OCI-LY3 (cell line): Measurements from ENCODE around the gene PCGF6.

Source experiments
- H2AFZ ChIP-seq: fragments of 200-600, 300-600 bp; shearing (Covaris generic); 2 replicates; pipeline ENCODE4 v1.6.0; 2014; ENCODE audit warnings: antibody characterized with exemption, low read depth, low read length
- H3K27ac ChIP-seq: fragments of 200-600, 300-600 bp; sonication (generic); 2 replicates; pipeline ENCODE4 v1.5.1; 2014; ENCODE audit warnings: mild to moderate bottlenecking, low read length, moderate library complexity, mixed read lengths
- H3K27me3 ChIP-seq: fragments of 200-600, 300-600 bp; sonication (generic); 2 replicates; pipeline ENCODE4 v1.6.1; 2014; ENCODE audit warnings: low read depth, low read length, mixed read lengths
- H3K36me3 ChIP-seq: fragments of 200-600, 300-600 bp; sonication (generic); replicated peaks from 2 replicates; pipeline ENCODE3; 2014; ENCODE audit warnings: low read depth, low read length, mixed read lengths
- H3K4me1 ChIP-seq: fragments of 300-600, 200-600 bp; sonication (generic); 2 replicates; pipeline ENCODE4 v1.6.1; 2014; ENCODE audit warnings: low read length, mixed read lengths
- H3K4me2 ChIP-seq: fragments of 200-600, 300-600 bp; sonication (generic); 2 replicates; pipeline ENCODE4 v1.6.1; 2014; ENCODE audit warnings: low read length, mixed read lengths
- H3K4me3 ChIP-seq: fragments of 300-600, 200-600 bp; sonication (generic); 2 replicates; pipeline ENCODE4 v1.5.1; 2014; ENCODE audit warnings: antibody characterized with exemption, mild to moderate bottlenecking, low read length, moderate library complexity
- H3K79me2 ChIP-seq: fragments of 300-600, 200-600 bp; shearing (Covaris generic); 2 replicates; pipeline ENCODE4 v1.6.1; 2014; ENCODE audit warnings: mild to moderate bottlenecking, low read length, mixed read lengths
- H3K9ac ChIP-seq: fragments of 300-600, 200-600 bp; shearing (Covaris generic); 2 replicates; pipeline ENCODE4 v1.6.0; 2014; ENCODE audit warnings: mild to moderate bottlenecking, low read length, moderate library complexity
- H3K9me3 ChIP-seq: fragments of 200-600, 300-600 bp; shearing (Covaris generic); 2 replicates; pipeline ENCODE4 v1.6.1; 2014; ENCODE audit warnings: low read length, mixed read lengths; ENCODE audit not compliant: insufficient read depth
- H4K20me1 ChIP-seq: fragments of 200-600, 300-600 bp; sonication (generic); 2 replicates; pipeline ENCODE4 v1.6.1; 2016; ENCODE audit warnings: low read length, mixed read lengths; ENCODE audit not compliant: insufficient read depth
- CTCF ChIP-seq: fragments of 200-600, 300-600 bp; sonication (generic); IDR thresholded peaks from 2 replicates; pipeline ENCODE4 v1.5.1; 2014; ENCODE audit warnings: antibody characterized with exemption, low read length, low read depth
- EZH2phosphoT487 ChIP-seq: fragments of 200-600 bp; shearing (Covaris generic); IDR thresholded peaks from 2 replicates; pipeline ENCODE4 v1.6.1; 2018; ENCODE audit warnings: antibody characterized with exemption, mixed run types, low read depth

The PCGF6 gene

GRCh38 chr10:103316087-103316486, 34.9 kb downstream of the PCGF6 start:
- no peaks in the 10 kb centered on the region for H4K20me1 ChIP-seq
- H3K36me3 ChIP-seq = peaks cover 3% of the 10 kb centered on the region
- no peak for TF ChIP-seq EZH2phosphoT487
- TF ChIP-seq CTCF = no peak
- no peak overlapping the region for H2AFZ ChIP-seq
- H3K79me2 ChIP-seq = no peaks in the 10 kb centered on the region
- H3K4me1 ChIP-seq = no peaks in the 10 kb centered on the region
- H3K4me3 ChIP-seq = no peak overlapping the region
- no peaks in the 10 kb centered on the region for H3K27me3 ChIP-seq
- H3K4me2 ChIP-seq = no peak overlapping the region
- no peak overlapping the region for H3K9ac ChIP-seq
- H3K27ac ChIP-seq = no peak overlapping the region
- H3K9me3 ChIP-seq = no peaks in the 10 kb centered on the region

- Histone ChIP-seq H3K79me2 (no peaks in the 10 kb centered on the region), H3K4me2 (no peak overlapping the region), H2AFZ (no peak overlapping the region), H3K27ac (no peak overlapping the region), H3K9ac (no peak overlapping the region), H3K9me3 (no peaks in the 10 kb centered on the region), H4K20me1 (no peaks in the 10 kb centered on the region), H3K4me3 (no peak overlapping the region), H3K4me1 (no peaks in the 10 kb centered on the region), H3K36me3 (no peaks in the 10 kb centered on the region), H3K27me3 (no peaks in the 10 kb centered on the region)
- TF ChIP-seq CTCF (no peak), EZH2phosphoT487 (no peak)
Measured at GRCh38 chr10:103310197-103310596, 40.7 kb downstream of the PCGF6 start.

- H3K79me2 ChIP-seq = no peaks in the 10 kb centered on the region
- no peak overlapping the region for H3K4me2 ChIP-seq
- no peak overlapping the region for H3K27ac ChIP-seq
- no peak overlapping the region for H3K9ac ChIP-seq
- H4K20me1 ChIP-seq = no peaks in the 10 kb centered on the region
- H2AFZ ChIP-seq = no peak overlapping the region
- no peaks in the 10 kb centered on the region for H3K4me1 ChIP-seq
- H3K9me3 ChIP-seq = no peaks in the 10 kb centered on the region
- H3K36me3 ChIP-seq = no peaks in the 10 kb centered on the region
- H3K4me3 ChIP-seq = no peak overlapping the region
- TF ChIP-seq EZH2phosphoT487 (no peak), CTCF (no peak)
- H3K27me3 ChIP-seq = no peaks in the 10 kb centered on the region
Measured at GRCh38 chr10:103307594-103307993, 43.3 kb downstream of the PCGF6 start.

- no peaks in the 10 kb centered on the region for H3K4me1 ChIP-seq
Measured at GRCh38 chr10:103295374-103296015, 55.4 kb downstream of the PCGF6 start.

More at GRCh38 chr10:103295374-103296015, 55.4 kb downstream of the PCGF6 start:
- Histone ChIP-seq H3K79me2 (no peaks in the 10 kb centered on the region), H3K9me3 (no peaks in the 10 kb centered on the region), H3K36me3 (no peaks in the 10 kb centered on the region), H3K9ac (no peak overlapping the region), H2AFZ (no peak overlapping the region), H3K4me2 (no peak overlapping the region), H4K20me1 (no peaks in the 10 kb centered on the region), H3K4me3 (no peak overlapping the region), H3K27me3 (no peaks in the 10 kb centered on the region), H3K27ac (no peak overlapping the region)
- no peak for TF ChIP-seq CTCF
- TF ChIP-seq EZH2phosphoT487 = no peak
